Measurements from ENCODE around the gene TMEM41B.
"Not testable (repeated sequence)": the region's sequence is repeated elsewhere in the genome, so short reads cannot be mapped to it uniquely, and the experiment has no call there.

Gene TMEM41B

GRCh38 chr11:9304178-9304577 lies 10.2 kb downstream of the TMEM41B start:
- DNase-seq (ENCODE audit: low spot score), result no peak

- no peak for DNase-seq (ENCODE audit: low spot score)
These were observed 11.9 kb downstream of the TMEM41B start for GRCh38 chr11:9302448-9302847.

DNA sequence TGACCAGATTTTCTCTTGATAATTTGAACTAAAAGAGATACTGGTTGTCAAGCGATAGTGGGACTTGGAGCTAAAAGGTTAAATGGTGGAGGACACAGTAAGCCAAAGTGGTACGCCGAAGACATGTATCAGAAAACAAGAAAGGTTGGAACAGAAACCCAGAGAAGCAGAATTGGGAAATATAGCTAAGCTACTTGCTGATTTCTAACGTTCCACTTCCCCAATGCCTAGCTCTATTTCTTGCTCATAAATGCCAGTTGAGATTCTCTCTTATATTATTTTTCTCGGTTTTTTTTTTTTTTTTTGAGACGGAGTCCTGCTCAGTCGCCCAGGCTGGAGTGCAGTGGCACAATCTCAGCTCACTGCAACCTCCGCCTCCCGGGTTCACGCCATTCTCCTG lies 12.7 kb downstream of the TMEM41B start:
- no peak for DNase-seq (ENCODE audit: low spot score)

- no peak for DNase-seq (ENCODE audit: low spot score)
These were observed 20.7 kb downstream of the TMEM41B start for GRCh38 chr11:9293646-9294045.

DNA sequence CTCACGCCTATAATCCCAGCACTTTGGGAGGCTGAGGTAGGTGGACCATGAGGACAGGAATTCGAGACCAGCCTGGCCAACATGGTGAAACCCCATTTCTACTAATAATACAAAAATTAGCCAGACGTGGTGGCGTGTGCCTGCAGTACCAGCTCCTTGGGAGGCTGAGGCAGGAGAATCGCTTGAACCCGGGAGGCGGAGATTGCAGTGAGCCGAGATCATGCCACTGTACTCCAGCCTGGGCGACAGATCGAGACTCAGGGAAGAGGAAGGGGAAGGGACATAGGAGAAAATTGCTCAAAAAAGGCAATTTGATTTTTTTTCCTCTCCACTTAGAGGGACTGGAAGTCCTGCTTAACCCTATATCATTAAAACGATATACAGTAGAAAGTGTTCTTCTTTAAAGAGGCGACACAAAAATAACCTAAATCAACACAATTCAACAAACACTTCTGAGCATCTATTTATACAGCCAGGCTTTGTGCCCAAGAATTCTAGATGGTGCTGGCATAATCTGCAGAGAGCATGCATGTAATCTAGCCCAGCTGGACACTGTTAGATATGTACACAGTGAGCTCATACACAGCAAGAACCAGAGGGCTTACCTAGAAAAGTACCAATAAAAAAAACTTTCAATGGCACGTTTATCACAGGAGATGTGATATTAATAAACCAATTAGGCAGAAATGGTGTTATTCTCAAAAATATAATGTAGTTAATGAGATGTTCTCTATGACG lies 28.4 kb downstream of the TMEM41B start:
- DNase-seq (ENCODE audit: low spot score), result no peak

DNA sequence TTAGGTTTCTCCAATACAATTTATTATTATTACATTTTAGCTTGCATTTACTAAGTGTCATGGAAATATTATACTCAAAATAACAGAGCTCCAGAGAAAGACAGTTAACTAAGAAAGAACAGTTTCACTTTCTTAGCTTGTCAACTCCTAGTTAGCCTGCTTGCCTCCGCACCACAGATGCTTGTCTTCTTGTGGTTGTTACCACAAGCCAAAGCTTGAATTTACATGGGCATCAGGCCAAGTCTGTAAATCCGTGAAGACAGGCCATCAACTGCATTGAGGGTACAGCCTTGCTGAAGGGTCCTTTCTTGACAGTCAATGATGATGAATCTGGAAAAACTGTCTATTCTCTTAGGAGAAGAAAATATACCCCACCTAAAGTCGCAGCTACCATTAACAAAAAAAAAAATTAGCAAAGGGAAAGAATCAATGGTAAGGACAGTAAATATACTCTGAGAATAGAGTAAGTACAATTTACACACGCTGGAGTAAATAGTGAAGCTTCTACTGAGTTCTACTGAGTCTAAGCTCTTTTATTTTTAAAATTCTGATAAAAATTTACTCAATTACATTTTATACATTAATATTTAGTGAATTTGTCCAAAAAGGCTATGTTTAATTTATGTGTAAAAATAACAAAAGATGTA lies 33.6 kb downstream of the TMEM41B start:
- no peak for DNase-seq (ENCODE audit: low spot score)

DNA sequence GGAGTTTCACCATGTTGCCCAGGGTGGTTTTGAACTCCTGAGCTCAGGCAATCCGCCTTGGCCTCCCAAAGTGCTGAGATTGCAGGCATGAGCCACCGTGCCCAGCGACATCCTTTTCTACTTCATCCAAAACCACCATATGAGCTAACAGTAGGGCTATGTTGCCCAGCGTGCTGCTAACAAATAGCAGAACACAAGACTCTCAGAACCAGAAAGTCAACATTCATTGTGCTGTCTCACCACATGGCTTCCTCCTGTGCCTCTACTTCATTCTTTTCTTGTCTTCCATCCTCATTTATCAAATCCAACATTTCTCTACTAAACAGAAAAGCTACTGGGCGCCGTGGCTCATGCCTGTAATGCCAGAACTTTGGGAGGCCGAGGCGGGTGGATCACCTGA lies 37.2 kb downstream of the TMEM41B start:
- DNase-seq (ENCODE audit: low spot score), result no peak

- DNase-seq (ENCODE audit: low spot score), result no peak
These were observed 37.8 kb downstream of the TMEM41B start for GRCh38 chr11:9276571-9276970.

DNA sequence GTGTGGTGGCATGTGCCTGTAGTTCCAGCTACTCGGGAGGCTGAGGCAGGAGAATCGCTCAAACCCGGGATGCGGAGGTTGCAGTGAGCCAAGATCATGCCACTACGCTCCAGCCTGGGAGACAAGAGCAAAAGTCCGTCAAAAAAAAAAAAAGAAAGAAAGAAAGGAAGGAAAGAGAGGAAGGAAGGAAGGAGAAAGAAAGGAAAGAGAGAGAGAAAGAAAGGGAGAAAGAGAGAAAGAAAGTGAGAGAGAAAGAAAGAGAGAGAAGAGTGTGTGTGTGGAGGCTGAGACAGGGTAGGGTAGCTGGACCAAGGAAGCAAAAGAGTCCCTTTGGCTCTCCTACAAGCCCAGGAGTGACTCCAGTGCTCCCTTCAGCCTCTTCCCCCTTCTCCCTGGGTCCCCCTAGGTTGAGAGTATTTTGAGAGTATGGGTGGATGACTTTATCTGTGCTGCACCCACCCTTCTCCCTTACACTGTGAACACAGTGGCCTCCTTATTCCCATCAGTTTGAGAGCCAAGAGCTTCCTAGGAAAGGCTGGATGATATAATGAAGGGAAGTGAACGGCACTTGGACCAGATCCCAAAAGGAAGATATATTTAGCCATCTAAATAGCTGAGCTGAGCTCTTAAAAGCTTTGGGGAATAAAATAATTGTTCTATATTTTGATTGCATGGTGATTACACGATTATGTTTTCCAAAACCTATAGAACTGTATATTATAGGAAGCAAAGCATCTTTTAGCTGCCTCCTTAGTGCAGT lies 39.7 kb downstream of the TMEM41B start:
- DNase-seq (ENCODE audit: low spot score), result peak; percentile 47

DNA sequence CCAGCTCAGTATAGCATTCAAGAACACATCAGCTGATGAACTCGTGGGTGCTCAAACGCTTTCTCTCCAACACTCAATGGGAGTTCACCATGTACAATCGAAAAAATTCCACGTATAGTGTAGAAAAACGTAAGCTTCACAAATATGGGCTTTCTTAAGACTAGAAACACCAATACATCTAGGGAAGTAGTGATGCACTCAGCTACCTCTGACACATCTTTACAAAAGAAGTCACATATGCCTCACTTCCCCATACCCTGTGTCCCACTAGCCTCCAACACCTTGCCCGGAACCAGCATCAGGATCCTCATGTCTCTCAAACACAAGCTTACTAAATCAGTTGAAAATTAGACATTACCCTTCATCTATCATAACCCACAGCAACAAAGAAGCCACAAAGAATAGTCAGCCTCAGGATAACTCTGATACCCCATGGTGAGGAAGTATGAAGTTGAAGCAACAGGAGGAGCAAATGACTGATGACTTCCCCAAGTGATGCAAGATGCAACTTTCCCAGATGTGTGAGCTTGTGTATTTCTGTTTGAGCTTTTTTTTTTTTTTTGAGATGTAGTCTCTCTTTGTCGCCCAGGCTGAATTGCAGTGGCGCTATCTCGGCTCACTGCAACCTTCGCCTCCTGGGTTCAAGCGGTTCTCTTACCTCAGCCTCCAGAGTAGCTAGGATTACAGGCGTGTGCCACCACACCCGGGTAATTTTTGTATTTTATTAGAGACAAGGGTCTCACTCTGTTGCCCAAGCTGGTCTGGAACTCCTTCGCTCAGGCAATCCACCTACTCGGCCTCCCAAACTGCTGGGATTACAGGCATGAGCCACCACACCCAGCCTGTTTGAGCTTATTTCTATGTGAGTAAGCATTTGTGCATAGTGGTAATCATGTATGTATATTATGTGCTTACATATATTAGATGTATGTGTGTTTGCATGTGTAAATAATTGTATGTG lies 40.7 kb downstream of the TMEM41B start:
- DNase-seq (ENCODE audit: low spot score), result peak; percentile 39

DNA sequence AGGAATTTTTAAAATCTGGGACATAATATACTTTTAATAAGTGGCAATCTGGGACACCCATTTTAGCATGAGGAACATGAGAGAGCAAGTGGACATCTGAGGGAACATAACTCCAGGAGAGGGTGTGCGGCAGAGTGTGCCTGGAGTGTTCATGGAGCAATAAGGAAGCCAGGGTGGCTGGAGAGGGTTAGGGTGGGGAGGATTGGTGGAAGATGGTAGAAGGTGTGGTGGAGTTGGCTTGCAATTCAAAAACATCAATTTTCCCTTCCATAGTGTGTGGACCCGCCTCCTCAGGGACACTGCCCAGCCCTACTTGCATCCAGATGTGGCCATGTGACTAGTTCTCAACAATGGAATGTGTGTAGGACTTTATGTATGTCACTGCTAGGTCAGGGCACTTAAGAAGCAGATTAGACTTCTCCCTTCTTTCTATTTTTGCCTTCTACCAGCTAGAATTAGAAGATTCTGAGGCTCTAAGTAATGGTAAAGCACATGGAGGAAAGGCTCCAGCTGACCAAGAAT lies 44.8 kb downstream of the TMEM41B start:
- no peak for DNase-seq (ENCODE audit: low spot score)

GRCh38 chr11:9267680-9268079 lies 46.7 kb downstream of the TMEM41B start:
- DNase-seq (ENCODE audit: low spot score), result no peak

DNA sequence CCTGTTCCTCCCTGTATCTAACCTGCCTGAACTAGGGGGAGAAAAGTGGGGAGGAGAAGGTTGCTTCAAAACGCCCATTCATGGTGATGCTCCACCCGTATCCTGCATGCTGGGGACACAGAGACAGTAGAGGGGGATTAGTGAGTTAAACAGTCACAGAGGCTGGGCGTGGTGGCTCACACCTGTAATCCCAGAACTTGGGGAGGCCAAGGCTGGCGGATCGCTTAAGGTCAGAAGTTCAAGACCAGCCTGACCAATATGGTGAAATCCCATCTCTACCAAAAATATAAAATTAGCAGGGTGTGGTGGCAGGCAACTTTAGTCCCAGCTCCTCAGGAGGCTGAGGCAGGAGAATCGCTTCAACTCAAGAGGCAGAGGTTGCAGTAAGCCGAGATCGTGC lies 47.5 kb downstream of the TMEM41B start:
- DNase-seq (ENCODE audit: low spot score), result no peak

- no peak for DNase-seq (ENCODE audit: low spot score)
These were observed 48.2 kb downstream of the TMEM41B start for GRCh38 chr11:9266132-9266736.

- DNase-seq (ENCODE audit: low spot score), result peak; percentile 89
These were observed 48.9 kb downstream of the TMEM41B start, which contains the start of gene DENND5A for GRCh38 chr11:9265211-9266131. Gene DENND5A, minus strand, starts transcription at chr11:9265350. Its CDS starts 281 bp downstream, at chr11:9265069.

- DNase-seq (ENCODE audit: low spot score), result peak; percentile 91
These were observed 49.8 kb downstream of the TMEM41B start for GRCh38 chr11:9264316-9265210.

DNA sequence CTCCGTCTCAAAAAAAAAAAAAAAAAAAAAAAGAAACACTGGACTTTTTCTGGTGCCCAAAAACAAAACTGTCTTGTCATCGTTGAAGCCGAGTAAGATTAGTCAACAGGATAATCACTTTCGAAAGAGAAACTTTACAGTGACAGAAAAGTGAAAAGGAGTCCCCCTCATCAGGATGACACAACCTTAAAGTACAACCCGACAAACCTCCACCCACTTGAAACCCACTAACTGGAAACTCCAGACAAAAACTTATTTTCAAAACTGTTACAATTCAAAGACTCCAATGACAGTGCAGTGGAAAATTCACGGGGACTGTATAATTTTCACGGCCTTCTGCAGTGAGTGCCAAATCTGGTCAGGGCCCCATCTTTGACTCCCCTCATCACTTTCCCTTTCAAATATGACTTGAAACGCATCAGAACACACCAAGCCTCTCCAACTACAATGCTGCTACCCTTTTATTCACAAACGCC lies 50.5 kb downstream of the TMEM41B start:
- peak; percentile 65 for DNase-seq (ENCODE audit: low spot score)

DNA sequence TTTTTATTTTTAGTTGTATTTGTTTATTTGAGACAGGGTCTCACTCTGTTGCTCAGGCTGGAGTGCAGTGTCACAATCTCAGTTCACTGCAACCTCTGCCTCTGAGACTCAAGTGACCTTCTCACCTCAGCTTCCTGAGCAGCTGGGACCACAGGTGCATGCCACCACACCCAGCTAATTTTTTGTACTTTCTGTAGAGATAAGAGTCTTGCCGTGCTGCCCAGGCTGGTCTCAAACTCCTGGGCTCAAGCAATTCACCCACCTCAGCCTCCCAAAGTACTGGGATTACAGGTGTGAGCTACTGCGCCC lies 53.6 kb downstream of the TMEM41B start:
- DNase-seq (ENCODE audit: low spot score), result not testable (repeated sequence)

Measured in pons (tissue), 1 donor.